ENCODE measurements around the gene DHX9.

Gene DHX9

GRCh38 chr1:182877842-182878241 is 38.7 kb downstream of the DHX9 start:
- H3K27me3 ChIP-seq (ENCODE audit: insufficient read depth, low read length, poor library complexity): no peaks in the 10 kb centered on the region
- no peaks in the 10 kb centered on the region for H3K9me3 ChIP-seq (ENCODE audit: insufficient read depth, low read length, severe bottlenecking)
- no peak overlapping the region for H3K4me3 ChIP-seq (ENCODE audit: low read depth in 1 of 2, low read length in 2 of 2)
- no peak overlapping the region for H3K4me2 ChIP-seq (ENCODE audit: insufficient read depth, low read length)
- TF ChIP-seq CTCF (IDR thresholded peaks at IDR 0.05; ENCODE audit: borderline replicate concordance, extremely low read depth, low read length, poor library complexity, severe bottlenecking): no peak
- TF ChIP-seq EZH2 (IDR thresholded peaks at IDR 0.05; ENCODE audit: borderline replicate concordance, low read depth, low read length, severe bottlenecking): no peak
- H3K27ac ChIP-seq (ENCODE audit: low read length): no peak overlapping the region
- DNase-seq (no peak), ATAC-seq (ENCODE audit: insufficient read depth, low read depth) (no peak)
- H2AFZ ChIP-seq (ENCODE audit: low read depth, low read length): no peak overlapping the region
- H4K20me1 ChIP-seq (ENCODE audit: insufficient read depth, low read length): peaks cover 13% of the 10 kb centered on the region; the same call in 1 of the 2 replicates
- peaks cover 3% of the 10 kb centered on the region; the same call in 1 of the 2 replicates for H3K79me2 ChIP-seq (ENCODE audit: insufficient read depth, low read length)
- H3K36me3 ChIP-seq (ENCODE audit: insufficient read depth, low read length): peaks cover 99% of the 10 kb centered on the region
- H3K4me1 ChIP-seq (ENCODE audit: insufficient read depth, low read length): no peaks in the 10 kb centered on the region
- no peak overlapping the region for H3K9ac ChIP-seq (ENCODE audit: low read depth, low read length)

DNA sequence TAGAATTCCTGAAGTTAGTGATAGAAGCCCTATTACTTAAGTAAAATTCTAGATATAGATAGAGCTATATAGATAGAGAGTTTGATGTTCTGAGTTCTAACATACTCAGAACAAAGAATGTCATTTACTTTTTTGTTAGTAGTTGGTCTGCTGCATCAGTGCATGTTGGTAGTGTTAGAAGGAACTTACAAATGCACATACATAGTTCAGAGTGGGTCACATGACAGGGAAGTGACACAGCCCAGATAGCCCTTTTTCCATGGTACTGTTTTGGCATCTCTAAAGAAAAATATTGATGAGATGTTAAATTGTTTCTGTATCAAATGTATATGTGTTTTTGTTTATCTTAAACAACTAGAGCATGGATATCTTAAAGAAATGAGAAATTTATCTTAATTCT is 45.7 kb downstream of the DHX9 start:
- Histone ChIP-seq H3K36me3 (ENCODE audit: insufficient read depth, low read length) (peaks cover 95% of the 10 kb centered on the region), H3K4me3 (ENCODE audit: low read depth in 1 of 2, low read length in 2 of 2) (no peak overlapping the region), H4K20me1 (ENCODE audit: insufficient read depth, low read length) (peaks cover 23% of the 10 kb centered on the region; the same call in 1 of the 2 replicates), H2AFZ (ENCODE audit: low read depth, low read length) (no peak overlapping the region), H3K9me3 (ENCODE audit: insufficient read depth, low read length, severe bottlenecking) (no peaks in the 10 kb centered on the region), H3K4me2 (ENCODE audit: insufficient read depth, low read length) (no peak overlapping the region), H3K27ac (ENCODE audit: low read length) (no peak overlapping the region), H3K9ac (ENCODE audit: low read depth, low read length) (no peak overlapping the region), H3K27me3 (ENCODE audit: insufficient read depth, low read length, poor library complexity) (no peaks in the 10 kb centered on the region), H3K4me1 (ENCODE audit: insufficient read depth, low read length) (peaks cover 43% of the 10 kb centered on the region), H3K79me2 (ENCODE audit: insufficient read depth, low read length) (peaks cover 2% of the 10 kb centered on the region; the same call in 1 of the 2 replicates)
- no peak for DNase-seq
- TF ChIP-seq EZH2 (IDR thresholded peaks at IDR 0.05; ENCODE audit: borderline replicate concordance, low read depth, low read length, severe bottlenecking) (no peak), CTCF (IDR thresholded peaks at IDR 0.05; ENCODE audit: borderline replicate concordance, extremely low read depth, low read length, poor library complexity, severe bottlenecking) (no peak)
- no peak for ATAC-seq (ENCODE audit: insufficient read depth, low read depth)

- peaks cover 2% of the 10 kb centered on the region; the same call in 1 of the 2 replicates for H3K79me2 ChIP-seq (ENCODE audit: insufficient read depth, low read length)
- H3K4me2 ChIP-seq (ENCODE audit: insufficient read depth, low read length): no peak overlapping the region
- peaks cover 49% of the 10 kb centered on the region for H3K4me1 ChIP-seq (ENCODE audit: insufficient read depth, low read length)
- H4K20me1 ChIP-seq (ENCODE audit: insufficient read depth, low read length): peaks cover 23% of the 10 kb centered on the region; the same call in 1 of the 2 replicates
- no peak overlapping the region for H3K27ac ChIP-seq (ENCODE audit: low read length)
- H3K9ac ChIP-seq (ENCODE audit: low read depth, low read length): no peak overlapping the region
- TF ChIP-seq EZH2 (IDR thresholded peaks at IDR 0.05; ENCODE audit: borderline replicate concordance, low read depth, low read length, severe bottlenecking) (no peak), CTCF (IDR thresholded peaks at IDR 0.05; ENCODE audit: borderline replicate concordance, extremely low read depth, low read length, poor library complexity, severe bottlenecking) (no peak)
- ATAC-seq (ENCODE audit: insufficient read depth, low read depth): no peak
- H3K27me3 ChIP-seq (ENCODE audit: insufficient read depth, low read length, poor library complexity): no peaks in the 10 kb centered on the region
- peaks cover 87% of the 10 kb centered on the region for H3K36me3 ChIP-seq (ENCODE audit: insufficient read depth, low read length)
- H3K9me3 ChIP-seq (ENCODE audit: insufficient read depth, low read length, severe bottlenecking): no peaks in the 10 kb centered on the region
- DNase-seq: no peak
- H2AFZ ChIP-seq (ENCODE audit: low read depth, low read length): no peak overlapping the region
- H3K4me3 ChIP-seq (ENCODE audit: low read depth in 1 of 2, low read length in 2 of 2): no peak overlapping the region
Measured at GRCh38 chr1:182885591-182885990, 46.4 kb downstream of the DHX9 start.

Measured in DND-41 (cell line).